ENCODE data around the gene SFI1.
"Not testable (repeated sequence)": the region's sequence is repeated elsewhere in the genome, so short reads cannot be mapped to it uniquely, and the experiment has no call there.

Gene SFI1

GRCh38 chr22:31544481-31545480 lies 48.4 kb downstream of the SFI1 start:
- DNase-seq = no peak

- no peak for DNase-seq
Measured at GRCh38 chr22:31550871-31551370, 54.6 kb downstream of the SFI1 start.

GRCh38 chr22:31556627-31557203 lies 60.4 kb downstream of the SFI1 start:
- DNase-seq = peak in 1 of 2 donors; percentile 72

- not testable (repeated sequence) for DNase-seq
Measured at GRCh38 chr22:31558546-31558945, 62.2 kb downstream of the SFI1 start.

GRCh38 chr22:31561238-31561887 lies 65.0 kb downstream of the SFI1 start:
- DNase-seq = peak; percentile 53 to 58

- DNase-seq = no peak
Measured at GRCh38 chr22:31561970-31562369, 65.6 kb downstream of the SFI1 start.

GRCh38 chr22:31566484-31566883 lies 70.1 kb downstream of the SFI1 start:
- DNase-seq = no peak

- no peak for DNase-seq
Measured at GRCh38 chr22:31567196-31567595, 70.9 kb downstream of the SFI1 start.

GRCh38 chr22:31567702-31568101 lies 71.4 kb downstream of the SFI1 start:
- no peak for DNase-seq

- no peak for DNase-seq
Measured at GRCh38 chr22:31569126-31569525, 72.8 kb downstream of the SFI1 start.

- DNase-seq = no peak
Measured at GRCh38 chr22:31572939-31573338, 76.6 kb downstream of the SFI1 start.

- no peak for DNase-seq
Measured at GRCh38 chr22:31574055-31574670, 77.8 kb downstream of the SFI1 start.

- no peak for DNase-seq
Measured at GRCh38 chr22:31575190-31575589, 78.9 kb downstream of the SFI1 start.

GRCh38 chr22:31577711-31578110 lies 81.4 kb downstream of the SFI1 start:
- DNase-seq = peak in 1 of 2 donors; percentile 25

GRCh38 chr22:31578171-31578570 lies 81.8 kb downstream of the SFI1 start:
- no peak for DNase-seq

- no peak for DNase-seq
Measured at GRCh38 chr22:31579835-31580242, 83.5 kb downstream of the SFI1 start.

GRCh38 chr22:31583861-31584485 lies 87.6 kb downstream of the SFI1 start:
- DNase-seq = no peak

GRCh38 chr22:31584804-31585160 lies 88.4 kb downstream of the SFI1 start:
- DNase-seq = no peak

- no peak for DNase-seq
Measured at GRCh38 chr22:31585161-31585859, 89.0 kb downstream of the SFI1 start.

GRCh38 chr22:31586137-31586920 lies 90.0 kb downstream of the SFI1 start:
- no peak for DNase-seq
